ENCODE results near the gene CALHM6.

DNA sequence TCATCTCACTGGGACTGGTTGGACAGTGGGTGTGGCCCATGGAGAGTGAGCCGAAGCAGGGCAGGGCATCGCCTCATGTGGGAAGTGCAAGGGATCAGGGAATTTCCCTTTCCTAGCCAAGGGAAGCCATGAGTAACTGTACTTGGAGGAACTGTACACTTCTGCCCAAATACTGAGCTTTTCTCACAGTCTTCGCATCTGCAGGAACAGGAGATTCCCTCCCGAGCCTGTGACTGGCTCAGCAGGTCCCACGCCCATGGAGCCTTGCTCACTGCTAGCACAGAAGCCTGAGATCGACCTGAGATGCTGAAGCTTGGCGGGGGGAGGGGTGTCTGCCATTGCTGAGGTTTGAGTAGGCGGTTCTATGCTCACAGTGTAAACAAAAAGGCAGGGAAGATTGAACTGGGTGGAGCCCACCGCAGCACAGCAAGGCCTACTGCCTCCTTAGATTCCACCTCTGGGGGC, 39.8 kb downstream of the CALHM6 start:
- TF ChIP-seq POLR2A (IDR thresholded peaks at IDR 0.05; ENCODE audit: extremely low read depth, insufficient read length), result no peak
- TF ChIP-seq MYC (IDR thresholded peaks at IDR 0.05; ENCODE audit: low read depth, low read length), result no peak

All from NB4 (cell line).